PC-3 (cell line): ENCODE measurements around the gene DHX40. TPM values are rescaled to one million over a fixed set of nuclear protein-coding genes. Genes with fewer than 3 reads are reported as not detected.

Source experiments
- ATAC-seq: fragments of 200-7000 bp; cut with Tn5 transposase; 2 replicates; pipeline ENCODE4 v1.9.1; 2020; ENCODE audit warnings: mild to moderate bottlenecking, moderate library complexity
- BruUV-seq: library from RNA; stranded (reverse); fragments of 400-500 nt; replicated peaks from 2 replicates; lab custom pipeline; 2021; lab: Mats Ljungman, UMichigan
- CTCF ChIA-PET: fragments of 300-600 bp; sonication (Branson Sonifier 250); formaldehyde crosslinking; loops from one replicate; lab custom pipeline; 2022; ENCODE audit warnings: antibody characterized with exemption; lab: Charles Lee
- POLR2A ChIA-PET: fragments of 300-600 bp; sonication (Branson Sonifier 250); formaldehyde crosslinking; loops from one replicate; lab custom pipeline; 2022; ENCODE audit warnings: antibody characterized with exemption; ENCODE audit not compliant: unreplicated experiment; lab: Charles Lee
- DNase-seq: peaks from one replicate; pipeline ENCODE4 v3.0.0-alpha.2; 2015
- H2AFZ ChIP-seq: fragments of 300-600 bp; sonication (generic); 2 replicates; pipeline ENCODE4 v1.6.0; 2016; ENCODE audit warnings: antibody characterized with exemption, low read length
- H3F3A ChIP-seq: fragments of 300-600 bp; sonication (generic); one replicate; pipeline ENCODE4 v1.6.0; 2017; ENCODE audit warnings: antibody characterized with exemption, low read length, control low read depth, mild to moderate bottlenecking; ENCODE audit not compliant: unreplicated experiment
- H3K27ac ChIP-seq: fragments of 300-600 bp; sonication (generic); 2 replicates; pipeline ENCODE4 v1.5.1; 2016; ENCODE audit warnings: mild to moderate bottlenecking, low read length
- H3K27me3 ChIP-seq: fragments of 300-600 bp; sonication (generic); 2 replicates; pipeline ENCODE4 v1.6.1; 2016; ENCODE audit warnings: low read length, mixed read lengths
- H3K36me3 ChIP-seq: fragments of 300-600 bp; sonication (generic); 2 replicates; pipeline ENCODE4 v1.6.1; 2016; ENCODE audit warnings: low read depth, mixed run types, low read length, mixed read lengths
- H3K4me1 ChIP-seq: fragments of 300-600 bp; sonication (generic); 2 replicates; pipeline ENCODE4 v1.5.1; 2016; ENCODE audit warnings: low read length; ENCODE audit not compliant: insufficient read depth
- H3K4me2 ChIP-seq: fragments of 300-600 bp; sonication (generic); 2 replicates; pipeline ENCODE4 v1.6.0; 2016; ENCODE audit warnings: low read length
- H3K4me3 ChIP-seq: fragments of 300-600 bp; sonication (generic); 2 replicates; pipeline ENCODE4 v1.5.1; 2016; ENCODE audit warnings: mild to moderate bottlenecking, low read length, mixed read lengths
- H3K79me2 ChIP-seq: fragments of 300-600 bp; sonication (generic); 2 replicates; pipeline ENCODE4 v1.6.1; 2017; ENCODE audit warnings: low read length, mixed read lengths
- H3K9ac ChIP-seq: fragments of 300-600 bp; sonication (generic); 2 replicates; pipeline ENCODE4 v1.6.0; 2016; ENCODE audit warnings: mild to moderate bottlenecking, low read length
- H3K9me2 ChIP-seq: fragments of 300-600 bp; sonication (generic); replicated peaks from 2 replicates; pipeline ENCODE4 v1.6.1; 2016; ENCODE audit warnings: mixed run types, low read length, mixed read lengths
- H3K9me3 ChIP-seq: fragments of 300-600 bp; sonication (generic); 2 replicates; pipeline ENCODE4 v1.6.1; 2016; ENCODE audit warnings: low read length, mixed read lengths
- H4K20me1 ChIP-seq: fragments of 300-600 bp; sonication (generic); 2 replicates; pipeline ENCODE4 v1.6.1; 2016; ENCODE audit warnings: low read length, mixed read lengths
- CTCF ChIP-seq: fragments of 300-600 bp; sonication (generic); conservative IDR thresholded peaks from 2 replicates; pipeline ENCODE4 v1.5.1; 2017; ENCODE audit warnings: antibody characterized with exemption, low read depth, mild to moderate bottlenecking, low read length
- EZH2 ChIP-seq: fragments of 300-600 bp; sonication (generic); IDR thresholded peaks from one replicate; pipeline ENCODE4 v1.6.1; 2017; ENCODE audit warnings: antibody characterized with exemption, mild to moderate bottlenecking, low read length; ENCODE audit not compliant: unreplicated experiment
- EZH2phosphoT487 ChIP-seq: fragments of 300-600 bp; sonication (generic); IDR thresholded peaks from 2 replicates; pipeline ENCODE4 v1.6.1; 2018; ENCODE audit warnings: mild to moderate bottlenecking, antibody characterized with exemption, low read length, borderline replicate concordance
- intact Hi-C: fragments of 100-400 bp; cut with micrococcal nuclease; formaldehyde crosslinking; loops from 2 replicates; pipeline ENCODE4 v1.9.0; 2023
- total RNA-seq: library from RNA; depleted of rRNA; stranded (reverse); fragments of >200 nt; gene quantifications from 2 replicates; pipeline ENCODE4 v1.2.3, GENCODE V29; 2014

Gene DHX40
- total RNA-seq, 1 experiment from 2014 or later: 38.9 TPM

GRCh38 chr17:59626756-59627155 lies 61.3 kb downstream of the DHX40 start:
- Histone ChIP-seq H3K4me1 (peaks cover 29% of the 10 kb centered on the region), H3F3A (no peaks in the 10 kb centered on the region), H3K4me2 (no peak overlapping the region), H4K20me1 (peaks cover 85% of the 10 kb centered on the region), H2AFZ (no peak overlapping the region), H3K27ac (no peak overlapping the region), H3K36me3 (peaks cover 27% of the 10 kb centered on the region), H3K4me3 (no peak overlapping the region), H3K79me2 (peaks cover 100% of the 10 kb centered on the region), H3K9me3 (no peaks in the 10 kb centered on the region), H3K9me2 (no peaks in the 10 kb centered on the region), H3K27me3 (no peaks in the 10 kb centered on the region), H3K9ac (no peak overlapping the region)
- DNase-seq: no peak
- no TSS peak for BruUV-seq
- ChIA-PET CTCF (no interaction called here), POLR2A (no interaction called here)
- intact Hi-C loops: no loop called here
- ATAC-seq: no peak
- no peak for TF ChIP-seq CTCF
- no peak for TF ChIP-seq EZH2
- no peak for TF ChIP-seq EZH2phosphoT487

- Histone ChIP-seq H2AFZ (no peak overlapping the region), H3K27ac (no peak overlapping the region), H3K27me3 (no peaks in the 10 kb centered on the region), H3K79me2 (peaks cover 100% of the 10 kb centered on the region), H3K4me3 (no peak overlapping the region), H3K9me3 (no peaks in the 10 kb centered on the region), H4K20me1 (peaks cover 81% of the 10 kb centered on the region), H3K4me2 (no peak overlapping the region), H3F3A (no peaks in the 10 kb centered on the region), H3K9ac (no peak overlapping the region), H3K36me3 (peaks cover 27% of the 10 kb centered on the region), H3K9me2 (no peaks in the 10 kb centered on the region), H3K4me1 (peaks cover 23% of the 10 kb centered on the region)
- ATAC-seq: no peak
- ChIA-PET POLR2A (no interaction called here), CTCF (no interaction called here)
- TF ChIP-seq EZH2phosphoT487 (no peak), EZH2 (no peak), CTCF (no peak)
- no peak for DNase-seq
- no TSS peak for BruUV-seq
- intact Hi-C loops: no loop called here
Observed at GRCh38 chr17:59627274-59627673, 61.9 kb downstream of the DHX40 start.

- no peak overlapping the region for H3K27ac ChIP-seq
- H3K4me3 ChIP-seq: no peak overlapping the region
- BruUV-seq: no TSS peak
- POLR2A ChIA-PET: no interaction called here
- no peaks in the 10 kb centered on the region for H3K9me3 ChIP-seq
- intact Hi-C loops: no loop called here
- peaks cover 81% of the 10 kb centered on the region for H4K20me1 ChIP-seq
- no peaks in the 10 kb centered on the region for H3K9me2 ChIP-seq
- H3K4me2 ChIP-seq: no peak overlapping the region
- H3K4me1 ChIP-seq: peaks cover 18% of the 10 kb centered on the region
- peaks cover 100% of the 10 kb centered on the region for H3K79me2 ChIP-seq
- no peak for TF ChIP-seq EZH2phosphoT487
- no peak for TF ChIP-seq EZH2
- no peaks in the 10 kb centered on the region for H3F3A ChIP-seq
- DNase-seq (no peak), ATAC-seq (no peak)
- H2AFZ ChIP-seq: no peak overlapping the region
- H3K9ac ChIP-seq: no peak overlapping the region
- CTCF ChIA-PET: no interaction called here
- peaks cover 27% of the 10 kb centered on the region for H3K36me3 ChIP-seq
- no peaks in the 10 kb centered on the region for H3K27me3 ChIP-seq
Observed at GRCh38 chr17:59627770-59628171, 62.4 kb downstream of the DHX40 start.
